Stimulated activated CD4-positive, alpha-beta T cell treated with anti-CD3 and anti-CD28 coated beads, Interleukin-2, amount 100 ng/mL, for 24 hours (primary cell): ENCODE measurements around the gene SPOP.
"Not testable (repeated sequence)": the region's sequence is repeated elsewhere in the genome, so short reads cannot be mapped to it uniquely, and the experiment has no call there.

Experiments
- DNase-seq, 2 donors: peaks; one replicate each; pipeline ENCODE4 v3.0.0-alpha.2; 2020

The SPOP gene

GRCh38 chr17:49570540-49571242 is 107.2 kb downstream of the SPOP start:
- DNase-seq, result no peak

- DNase-seq, result not testable (repeated sequence)
These were observed 109.2 kb downstream of the SPOP start for GRCh38 chr17:49568695-49569047.

- DNase-seq, result peak; percentile 90 to 92
These were observed 109.8 kb downstream of the SPOP start for GRCh38 chr17:49567871-49568694.

- DNase-seq, result no peak
These were observed 110.8 kb downstream of the SPOP start for GRCh38 chr17:49567104-49567521.

- no peak for DNase-seq
These were observed 111.2 kb downstream of the SPOP start for GRCh38 chr17:49566668-49567071.

- no peak for DNase-seq
These were observed 111.9 kb downstream of the SPOP start for GRCh38 chr17:49565948-49566491.

GRCh38 chr17:49564638-49565037 is 113.3 kb downstream of the SPOP start:
- DNase-seq, result no peak

GRCh38 chr17:49557312-49558024 is 120.4 kb downstream of the SPOP start:
- peak in 1 of 2 donors; percentile 38 for DNase-seq

GRCh38 chr17:49556223-49556943 is 121.5 kb downstream of the SPOP start:
- peak; percentile 86 to 90 for DNase-seq

- DNase-seq, result no peak
These were observed 122.2 kb downstream of the SPOP start for GRCh38 chr17:49555495-49556222.

- no peak for DNase-seq
These were observed 123.0 kb downstream of the SPOP start for GRCh38 chr17:49554694-49555494.

- DNase-seq, result no peak
These were observed 124.1 kb downstream of the SPOP start for GRCh38 chr17:49553676-49554335.

GRCh38 chr17:49552070-49552751 is 125.7 kb downstream of the SPOP start:
- DNase-seq, result no peak

GRCh38 chr17:49551221-49552069 is 126.5 kb downstream of the SPOP start:
- DNase-seq, result no peak

- DNase-seq, result not testable (repeated sequence)
These were observed 127.1 kb downstream of the SPOP start for GRCh38 chr17:49550764-49551163.

- DNase-seq, result no peak
These were observed 127.9 kb downstream of the SPOP start for GRCh38 chr17:49549691-49550678.

GRCh38 chr17:49549311-49549605 is 128.6 kb downstream of the SPOP start:
- no peak for DNase-seq
